Bronchial epithelial cell (primary cell): Measurements from ENCODE around the gene TCEAL4. TPM values are rescaled to one million over a fixed set of nuclear protein-coding genes. Genes with fewer than 3 reads are reported as not detected.
"Not testable (repeated sequence)": the region's sequence is repeated elsewhere in the genome, so short reads cannot be mapped to it uniquely, and the experiment has no call there.

Source experiments
- DNase-seq: peaks from one replicate; pipeline ENCODE4 v3.0.0-alpha.2; 2010; ENCODE audit warnings: low read depth
- FAIRE-seq: peaks from 2 replicates; lab custom pipeline; 2011; peaks lifted over from hg19 to GRCh38; lab: Jason Lieb, UNC
- H3K27me3 ChIP-seq: 2 replicates; pipeline ENCODE4 v1.5.1; 2011; ENCODE audit warnings: low read length; ENCODE audit not compliant: control insufficient read depth, insufficient read depth
- H3K36me3 ChIP-seq: 2 replicates; pipeline ENCODE4 v1.5.1; 2011; ENCODE audit warnings: low read length; ENCODE audit not compliant: control insufficient read depth, insufficient read depth
- H3K4me3 ChIP-seq: 2 replicates; pipeline ENCODE4 v1.5.1; 2011; ENCODE audit warnings: mild to moderate bottlenecking, low read depth, low read length, control low read depth
- total RNA-seq: library from RNA; depleted of rRNA; stranded (reverse); fragments of >200 nt; gene quantifications from 2 replicates; pipeline ENCODE4 v1.2.1, GENCODE V29; 2014
- TF ChIP-seq, protein P1 (sequence below): IDR thresholded peaks from 2 replicates; pipeline ENCODE4 v1.5.1; 2011; ENCODE audit warnings: mild to moderate bottlenecking, moderate library complexity, low read length, control low read depth, inconsistent platforms; ENCODE audit not compliant: insufficient read depth, severe bottlenecking

The TCEAL4 gene
- total RNA-seq, 1 donor from 2014 or later, result 23.4 TPM

- H3K36me3 ChIP-seq, result no peaks in the 10 kb centered on the region
- TF ChIP-seq, protein P1, sequence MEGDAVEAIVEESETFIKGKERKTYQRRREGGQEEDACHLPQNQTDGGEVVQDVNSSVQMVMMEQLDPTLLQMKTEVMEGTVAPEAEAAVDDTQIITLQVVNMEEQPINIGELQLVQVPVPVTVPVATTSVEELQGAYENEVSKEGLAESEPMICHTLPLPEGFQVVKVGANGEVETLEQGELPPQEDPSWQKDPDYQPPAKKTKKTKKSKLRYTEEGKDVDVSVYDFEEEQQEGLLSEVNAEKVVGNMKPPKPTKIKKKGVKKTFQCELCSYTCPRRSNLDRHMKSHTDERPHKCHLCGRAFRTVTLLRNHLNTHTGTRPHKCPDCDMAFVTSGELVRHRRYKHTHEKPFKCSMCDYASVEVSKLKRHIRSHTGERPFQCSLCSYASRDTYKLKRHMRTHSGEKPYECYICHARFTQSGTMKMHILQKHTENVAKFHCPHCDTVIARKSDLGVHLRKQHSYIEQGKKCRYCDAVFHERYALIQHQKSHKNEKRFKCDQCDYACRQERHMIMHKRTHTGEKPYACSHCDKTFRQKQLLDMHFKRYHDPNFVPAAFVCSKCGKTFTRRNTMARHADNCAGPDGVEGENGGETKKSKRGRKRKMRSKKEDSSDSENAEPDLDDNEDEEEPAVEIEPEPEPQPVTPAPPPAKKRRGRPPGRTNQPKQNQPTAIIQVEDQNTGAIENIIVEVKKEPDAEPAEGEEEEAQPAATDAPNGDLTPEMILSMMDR, result no peak
- H3K27me3 ChIP-seq, result no peaks in the 10 kb centered on the region
- FAIRE-seq (no peak), DNase-seq (no peak)
- H3K4me3 ChIP-seq, result no peak overlapping the region
These were observed 1.3 kb downstream of the TCEAL4 start for GRCh38 chrX:103586659-103587058.

- not testable (repeated sequence) for H3K27me3 ChIP-seq, DNase-seq, H3K4me3 ChIP-seq, FAIRE-seq, H3K36me3 ChIP-seq
These were observed 7.0 kb downstream of the TCEAL4 start for GRCh38 chrX:103592295-103592694.

DNA sequence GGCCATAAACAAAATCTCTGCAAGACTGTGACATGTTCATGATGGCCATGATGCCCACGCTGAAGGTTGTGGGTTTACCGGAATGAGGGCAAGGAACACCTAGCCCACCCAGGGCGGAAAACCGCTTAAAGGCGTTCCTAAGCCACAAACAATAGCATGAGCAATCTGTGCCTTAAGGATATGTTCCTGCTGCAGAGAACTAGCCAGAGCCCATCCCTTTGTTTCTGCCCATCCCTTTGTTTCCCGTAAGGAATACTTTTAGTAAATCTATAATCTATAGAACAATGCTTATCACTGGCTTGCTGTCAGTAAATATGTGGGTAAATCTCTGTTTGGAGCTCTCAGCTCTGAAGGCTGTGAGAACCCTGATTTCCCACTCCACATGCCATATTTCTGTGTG lies 9.9 kb downstream of the TCEAL4 start:
- not testable (repeated sequence) for H3K36me3 ChIP-seq, FAIRE-seq, H3K4me3 ChIP-seq, H3K27me3 ChIP-seq, DNase-seq

DNA sequence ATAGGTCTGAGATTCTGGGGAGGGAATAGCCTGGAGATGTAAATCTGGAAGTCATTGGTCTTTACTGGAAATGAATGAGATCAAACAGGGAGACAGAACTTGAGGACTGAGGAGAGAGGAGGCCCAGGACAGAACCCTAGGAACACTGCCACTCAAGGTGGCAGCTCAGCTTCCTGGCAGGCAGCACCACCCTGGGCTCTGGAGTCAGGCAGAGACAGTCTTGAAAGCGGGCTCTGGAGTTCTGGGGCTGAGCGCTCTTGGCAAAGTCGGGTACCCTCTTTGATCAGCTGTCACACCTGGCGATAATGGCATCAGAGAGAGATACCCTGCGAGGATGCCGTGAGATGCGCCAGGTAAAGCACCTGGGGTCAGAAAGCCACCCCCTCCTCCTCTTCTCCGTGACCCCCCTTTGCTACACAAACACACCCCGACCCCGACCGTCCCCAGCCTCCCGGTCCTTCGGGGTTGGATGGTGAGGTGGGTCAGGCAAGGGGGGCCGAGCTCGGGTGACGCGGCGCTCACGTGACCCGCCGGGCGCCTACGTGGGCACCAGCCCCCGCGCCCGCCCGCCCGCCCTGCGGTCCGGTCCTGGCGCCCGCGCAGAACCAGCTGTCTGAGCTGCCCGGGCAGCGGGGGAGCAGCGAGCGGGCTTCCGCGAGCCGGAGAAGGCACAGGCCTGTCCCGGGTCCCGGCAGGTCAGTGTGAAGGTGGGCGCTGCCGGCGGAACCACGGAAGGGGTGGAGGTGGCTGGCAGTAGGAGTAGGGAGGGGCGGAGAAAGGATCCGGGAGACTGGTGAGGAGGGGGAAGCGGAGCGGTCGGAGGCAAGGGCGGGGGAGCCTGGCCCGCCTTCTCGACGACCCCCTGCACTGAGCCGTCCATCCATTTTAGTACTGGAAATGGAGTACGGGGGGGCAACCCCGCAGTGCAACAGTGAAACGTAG lies 22.3 kb downstream of the TCEAL4 start, which contains the start of gene TCEAL3:
Gene TCEAL3 (plus strand): TSS at position 600 of the 942 bp plus-strand sequence. CDS start 1,102 bp downstream, outside the sequence.
- FAIRE-seq, result no peak

GRCh38 chrX:103608306-103608963 lies 23.1 kb downstream of the TCEAL4 start:
- Histone ChIP-seq H3K4me3 (peak overlapping the region; percentile 60), H3K27me3 (no peaks in the 10 kb centered on the region), H3K36me3 (no peaks in the 10 kb centered on the region)
- no peak for DNase-seq
- TF ChIP-seq, protein P1, result no peak
- no peak for FAIRE-seq

More for the DNA sequence above, 22.3 kb downstream of the TCEAL4 start, which contains the start of gene TCEAL3:
- TF ChIP-seq, protein P1, result no peak
- Histone ChIP-seq H3K36me3 (no peaks in the 10 kb centered on the region), H3K4me3 (peak within 1 kb of the TSS; percentile 60), H3K27me3 (no peaks in the 10 kb centered on the region)
- DNase-seq, result no peak

DNA sequence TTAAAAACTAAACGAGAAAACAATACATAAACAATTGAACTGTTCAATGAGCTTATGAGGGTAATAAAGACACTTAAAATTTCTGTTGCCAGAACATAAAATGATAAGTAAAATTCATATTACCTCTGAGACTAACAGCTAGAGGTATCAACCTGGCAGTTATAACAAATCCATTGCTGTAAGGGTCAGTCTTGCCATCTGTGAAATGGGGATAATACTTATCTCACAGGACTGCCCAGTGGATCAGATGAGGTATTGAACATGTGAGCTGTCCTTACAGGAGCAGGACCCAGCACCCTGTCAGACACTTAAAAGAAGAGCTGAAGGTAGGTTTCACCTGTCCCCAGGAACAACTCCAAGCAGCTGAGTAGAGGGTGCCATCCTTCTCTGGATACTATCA lies 25.0 kb downstream of the TCEAL4 start:
- no peak for FAIRE-seq
- H3K27me3 ChIP-seq, result no peaks in the 10 kb centered on the region
- H3K36me3 ChIP-seq, result no peaks in the 10 kb centered on the region
- TF ChIP-seq, protein P1, result no peak
- H3K4me3 ChIP-seq, result no peak overlapping the region
- no peak for DNase-seq
